Parathyroid adenoma (tissue), 2 donors: Measurements from ENCODE around the gene ANKAR.

Source experiments
- H2AFZ ChIP-seq: fragments of 300-600 bp; sonication (generic); one replicate; pipeline ENCODE4 v1.7.0; 2017; ENCODE audit warnings: antibody characterized with exemption, mild to moderate bottlenecking
- H3K27ac ChIP-seq: fragments of 300-600 bp; sonication (generic); one replicate; pipeline ENCODE4 v1.7.0; 2017
- H3K27me3 ChIP-seq: fragments of 300-600 bp; sonication (generic); one replicate; pipeline ENCODE4 v1.7.0; 2017; ENCODE audit warnings: low read length; ENCODE audit not compliant: control insufficient read depth, insufficient read depth
- H3K36me3 ChIP-seq: fragments of 300-600 bp; sonication (generic); one replicate; pipeline ENCODE4 v1.7.0; 2017; ENCODE audit warnings: low read length; ENCODE audit not compliant: control insufficient read depth, insufficient read depth
- H3K4me1 ChIP-seq: fragments of 300-600 bp; sonication (generic); one replicate; pipeline ENCODE4 v1.7.0; 2017; ENCODE audit warnings: control low read depth
- H3K4me2 ChIP-seq: fragments of 300-600 bp; sonication (generic); one replicate; pipeline ENCODE4 v1.7.0; 2017; ENCODE audit warnings: low read length
- H3K4me3 ChIP-seq: fragments of 300-600 bp; sonication (generic); one replicate; pipeline ENCODE4 v1.7.0; 2017; ENCODE audit warnings: low read depth, low read length
- H3K79me2 ChIP-seq: fragments of 300-600 bp; sonication (generic); one replicate; pipeline ENCODE4 v1.7.0; 2017; ENCODE audit warnings: control low read depth
- H3K9ac ChIP-seq: fragments of 300-600 bp; sonication (generic); one replicate; pipeline ENCODE4 v1.7.0; 2017; ENCODE audit warnings: mild to moderate bottlenecking
- H3K9me3 ChIP-seq: fragments of 300-600 bp; sonication (generic); one replicate; pipeline ENCODE4 v1.7.0; 2017; ENCODE audit warnings: low read length; ENCODE audit not compliant: control insufficient read depth
- TF ChIP-seq, protein P1 (sequence below): fragments of 300-600 bp; sonication (generic); IDR thresholded peaks from one replicate; pipeline ENCODE4 v1.7.0; 2017; ENCODE audit warnings: antibody characterized with exemption, mild to moderate bottlenecking
- donor health status: primary hyperparathyroidism.

The ANKAR gene

DNA sequence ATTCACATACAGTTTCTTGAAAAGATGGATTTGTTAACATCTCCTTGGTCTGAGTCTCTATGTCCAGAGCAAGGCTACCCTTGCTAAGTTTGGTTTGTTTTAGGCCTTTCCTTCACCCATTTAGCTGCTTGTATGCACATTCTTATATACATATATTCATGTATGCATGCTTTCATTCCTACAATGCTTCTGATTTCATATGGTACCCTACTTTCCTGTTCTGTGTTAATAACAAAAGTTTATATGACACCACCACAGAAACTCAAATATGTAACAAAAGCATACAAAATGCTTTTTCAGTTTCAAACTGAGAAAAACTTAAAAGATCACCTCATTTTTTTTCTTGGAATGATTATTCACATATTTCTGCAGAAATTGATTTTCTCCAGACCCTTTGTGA is 48.7 kb downstream of the ANKAR start:
- H3K27me3 ChIP-seq: no peaks in the 10 kb centered on the region

More for the DNA sequence above, 48.7 kb downstream of the ANKAR start:
- Histone ChIP-seq H3K79me2 (no peaks in the 10 kb centered on the region), H3K4me1 (no peaks in the 10 kb centered on the region), H3K4me2 (no peak overlapping the region), H3K27ac (no peak overlapping the region), H3K9ac (no peak overlapping the region), H3K36me3 (no peaks in the 10 kb centered on the region), H2AFZ (no peak overlapping the region), H3K4me3 (no peak overlapping the region), H3K9me3 (no peaks in the 10 kb centered on the region)
- TF ChIP-seq, protein P1, sequence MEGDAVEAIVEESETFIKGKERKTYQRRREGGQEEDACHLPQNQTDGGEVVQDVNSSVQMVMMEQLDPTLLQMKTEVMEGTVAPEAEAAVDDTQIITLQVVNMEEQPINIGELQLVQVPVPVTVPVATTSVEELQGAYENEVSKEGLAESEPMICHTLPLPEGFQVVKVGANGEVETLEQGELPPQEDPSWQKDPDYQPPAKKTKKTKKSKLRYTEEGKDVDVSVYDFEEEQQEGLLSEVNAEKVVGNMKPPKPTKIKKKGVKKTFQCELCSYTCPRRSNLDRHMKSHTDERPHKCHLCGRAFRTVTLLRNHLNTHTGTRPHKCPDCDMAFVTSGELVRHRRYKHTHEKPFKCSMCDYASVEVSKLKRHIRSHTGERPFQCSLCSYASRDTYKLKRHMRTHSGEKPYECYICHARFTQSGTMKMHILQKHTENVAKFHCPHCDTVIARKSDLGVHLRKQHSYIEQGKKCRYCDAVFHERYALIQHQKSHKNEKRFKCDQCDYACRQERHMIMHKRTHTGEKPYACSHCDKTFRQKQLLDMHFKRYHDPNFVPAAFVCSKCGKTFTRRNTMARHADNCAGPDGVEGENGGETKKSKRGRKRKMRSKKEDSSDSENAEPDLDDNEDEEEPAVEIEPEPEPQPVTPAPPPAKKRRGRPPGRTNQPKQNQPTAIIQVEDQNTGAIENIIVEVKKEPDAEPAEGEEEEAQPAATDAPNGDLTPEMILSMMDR: no peak
